GM21367 (cell line): ENCODE data around the gene KIF12.

Experiments used
- ATAC-seq: cut with Tn5 transposase; IDR thresholded peaks from one replicate; pipeline ENCODE4 v1.9.1; 2021; ENCODE audit not compliant: unreplicated experiment

Gene KIF12

DNA sequence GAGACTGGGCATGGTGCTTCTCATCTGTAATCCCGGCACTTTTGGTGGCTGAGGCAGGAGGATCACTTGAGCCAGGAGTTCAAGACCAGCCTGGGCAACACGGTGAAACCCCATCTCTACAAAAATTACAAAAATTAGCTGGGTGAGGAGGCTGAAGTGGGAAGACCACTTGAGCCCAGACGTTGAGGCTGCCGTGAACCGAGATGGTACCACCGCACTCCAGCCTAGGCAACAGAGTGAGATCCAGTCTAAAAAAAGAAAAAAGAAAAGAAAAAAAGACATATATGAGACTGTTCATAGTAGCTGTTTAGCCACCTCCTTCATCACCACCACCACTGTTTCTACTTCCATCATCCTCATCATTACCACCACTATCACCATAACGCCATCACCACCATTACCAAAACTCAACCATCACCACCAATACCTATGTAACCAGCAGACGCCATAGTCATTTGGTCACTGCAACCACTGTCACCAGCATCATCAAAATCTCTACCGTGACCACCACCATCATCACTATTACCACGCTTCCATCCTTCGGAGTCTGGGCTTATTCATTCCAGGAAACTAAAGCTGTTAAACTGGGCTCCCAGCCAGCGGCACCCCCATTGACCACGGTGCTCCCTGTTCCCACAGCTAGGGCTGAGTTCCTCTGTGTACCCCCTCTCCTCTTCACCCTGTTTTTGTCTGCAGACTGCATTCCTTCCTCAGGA is 8.4 kb upstream of the KIF12 start:
- ATAC-seq = no peak

DNA sequence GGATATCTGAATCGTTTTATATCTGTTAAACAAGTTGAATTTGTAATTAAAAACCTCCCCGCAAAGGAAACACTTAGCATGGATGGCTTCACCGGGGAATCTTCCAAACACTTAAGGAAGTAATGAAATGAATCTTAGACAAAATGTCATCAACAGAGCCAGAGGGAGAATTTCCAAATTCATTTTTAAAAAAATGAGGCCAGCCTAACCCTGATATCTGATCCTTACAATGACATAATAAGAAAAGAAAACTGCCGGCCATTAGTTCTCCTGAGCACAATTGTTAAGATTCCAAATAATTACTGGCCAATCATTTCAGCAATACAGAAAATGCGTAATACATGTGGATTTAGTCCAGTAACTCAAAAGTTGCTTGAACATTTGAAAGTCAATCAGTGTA is 6.1 kb upstream of the KIF12 start:
- ATAC-seq = no peak

DNA sequence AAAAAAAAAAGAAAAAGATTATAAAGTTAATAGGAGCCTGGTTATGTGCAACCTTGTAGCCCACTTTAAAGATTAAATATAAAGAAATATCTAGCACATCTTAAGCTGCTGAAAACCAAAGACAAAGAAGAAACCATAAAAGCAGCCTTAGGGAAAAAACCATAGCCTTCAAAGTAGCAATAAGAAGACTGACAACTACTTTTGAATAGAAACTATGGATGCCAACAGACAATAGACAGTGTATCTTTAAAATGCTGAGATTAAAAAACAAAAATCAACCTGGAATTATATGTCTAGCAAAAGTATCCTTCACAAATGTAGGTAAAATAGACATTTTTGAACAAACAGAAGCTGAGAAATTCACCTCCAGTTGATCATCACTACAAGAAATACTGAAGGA is 3.4 kb upstream of the KIF12 start:
- ATAC-seq = no peak

DNA sequence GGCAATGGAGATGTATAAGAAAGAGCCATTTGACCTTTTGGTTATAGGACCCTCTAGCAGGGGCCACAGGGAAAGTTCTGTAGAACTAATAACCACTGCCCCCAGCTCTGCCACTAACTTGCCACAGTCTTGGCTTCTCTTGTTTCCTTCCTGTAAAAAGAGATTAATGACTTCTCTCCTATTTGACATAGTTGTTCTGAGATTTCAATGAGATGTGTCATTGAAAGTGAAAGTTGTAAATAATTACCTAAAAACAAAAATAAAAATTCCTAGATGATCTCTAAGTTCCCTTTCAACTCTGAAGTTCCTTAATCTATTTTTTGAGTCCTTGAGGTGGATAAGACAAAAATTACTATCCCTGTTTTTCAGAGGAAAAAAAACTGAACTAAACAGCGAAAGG is 1.4 kb upstream of the KIF12 start:
- ATAC-seq = no peak

DNA sequence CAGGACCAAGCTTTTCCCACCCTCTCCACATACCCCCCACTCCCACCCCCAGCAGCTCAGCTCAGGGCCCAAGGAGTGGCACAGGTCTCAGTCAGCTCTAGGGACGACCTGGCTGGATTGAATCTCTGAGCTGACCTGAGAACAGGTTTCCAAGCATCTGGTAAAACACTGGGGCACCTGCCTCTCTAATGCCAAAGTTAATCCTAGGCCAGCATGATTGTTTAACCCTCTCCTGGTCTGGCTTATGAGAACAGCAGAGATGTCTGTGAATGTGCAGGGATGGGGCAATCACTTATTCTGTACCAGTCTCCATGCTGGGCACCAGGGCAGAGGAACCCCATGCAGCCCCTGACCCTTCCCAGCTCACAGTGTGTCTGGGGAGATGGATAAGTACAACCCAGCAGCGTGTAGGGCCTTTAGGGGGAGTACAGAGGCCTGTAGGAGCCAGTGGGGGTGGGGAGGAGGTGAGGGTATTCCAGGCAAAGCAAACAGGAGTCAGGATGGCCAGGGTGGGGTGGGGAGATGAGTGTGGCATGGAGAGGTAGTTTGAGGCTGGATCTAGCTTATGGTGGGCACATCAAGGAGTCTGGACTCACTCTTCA is 678 bp upstream of the KIF12 start:
- no peak for ATAC-seq

DNA sequence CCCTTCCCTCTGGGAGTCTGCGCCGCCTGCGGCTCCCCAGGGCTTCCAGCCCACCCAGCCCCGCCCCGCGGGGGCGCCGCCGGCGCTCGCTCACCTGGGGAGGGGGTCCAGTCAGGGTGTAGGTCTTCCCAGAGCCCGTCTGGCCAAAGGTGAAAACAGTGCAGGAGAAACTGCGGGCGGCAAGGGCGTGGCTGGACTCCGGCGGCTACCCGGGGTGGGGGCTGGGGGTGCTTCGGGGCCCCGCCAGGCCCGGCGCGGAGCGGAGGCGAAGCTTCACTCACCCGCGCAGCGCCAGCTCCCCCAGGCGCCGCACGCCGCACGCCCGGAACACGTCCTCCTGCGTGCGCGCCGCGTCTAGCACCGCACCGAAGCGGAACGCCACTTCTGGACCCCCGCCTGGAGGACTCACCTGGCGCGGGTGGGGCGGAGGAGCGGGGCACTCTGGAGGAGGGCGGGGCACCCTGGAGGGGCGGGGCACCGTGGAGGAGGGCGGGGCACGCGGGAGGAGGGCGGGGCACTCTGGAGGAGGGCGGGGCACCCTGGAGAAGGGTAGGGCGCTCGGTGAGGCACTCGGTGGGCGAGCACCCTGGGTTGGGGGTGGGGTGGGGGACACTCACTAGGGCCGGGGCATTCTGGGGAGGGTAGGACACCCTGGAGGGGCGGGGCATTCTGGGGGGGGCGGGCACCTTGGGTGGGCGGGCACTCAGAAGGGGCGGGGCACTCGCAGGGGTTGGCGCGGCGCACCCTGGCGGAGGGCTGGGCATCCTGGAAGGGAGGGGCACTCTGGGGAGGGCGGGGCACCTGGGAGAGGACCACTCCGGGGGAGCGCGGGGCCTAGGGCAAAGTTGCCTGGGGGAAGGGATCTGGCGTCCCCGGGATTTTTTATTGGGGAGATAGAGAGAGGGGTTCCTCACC is 814 bp downstream of the KIF12 start:
- ATAC-seq = no peak

DNA sequence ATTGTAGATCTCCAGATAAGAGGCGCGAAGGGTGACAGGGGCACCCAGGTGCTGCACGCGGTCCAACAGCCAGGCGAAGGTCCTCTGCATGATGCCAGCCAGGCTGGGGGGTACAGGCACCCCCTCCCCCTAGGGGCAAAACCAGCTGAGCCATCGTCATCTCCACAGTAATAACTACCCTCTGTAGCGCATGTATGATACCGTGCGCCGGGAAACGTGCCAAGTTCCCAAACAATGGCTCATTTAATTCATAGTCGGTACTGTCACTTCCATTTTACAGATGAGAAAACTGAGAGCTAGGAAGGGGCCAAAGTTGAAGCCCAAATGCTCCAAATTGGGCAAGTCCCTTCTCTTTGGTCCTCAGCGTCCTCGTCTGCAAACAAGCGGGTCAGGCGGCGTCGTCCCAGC is 1.5 kb downstream of the KIF12 start:
- ATAC-seq = no peak

DNA sequence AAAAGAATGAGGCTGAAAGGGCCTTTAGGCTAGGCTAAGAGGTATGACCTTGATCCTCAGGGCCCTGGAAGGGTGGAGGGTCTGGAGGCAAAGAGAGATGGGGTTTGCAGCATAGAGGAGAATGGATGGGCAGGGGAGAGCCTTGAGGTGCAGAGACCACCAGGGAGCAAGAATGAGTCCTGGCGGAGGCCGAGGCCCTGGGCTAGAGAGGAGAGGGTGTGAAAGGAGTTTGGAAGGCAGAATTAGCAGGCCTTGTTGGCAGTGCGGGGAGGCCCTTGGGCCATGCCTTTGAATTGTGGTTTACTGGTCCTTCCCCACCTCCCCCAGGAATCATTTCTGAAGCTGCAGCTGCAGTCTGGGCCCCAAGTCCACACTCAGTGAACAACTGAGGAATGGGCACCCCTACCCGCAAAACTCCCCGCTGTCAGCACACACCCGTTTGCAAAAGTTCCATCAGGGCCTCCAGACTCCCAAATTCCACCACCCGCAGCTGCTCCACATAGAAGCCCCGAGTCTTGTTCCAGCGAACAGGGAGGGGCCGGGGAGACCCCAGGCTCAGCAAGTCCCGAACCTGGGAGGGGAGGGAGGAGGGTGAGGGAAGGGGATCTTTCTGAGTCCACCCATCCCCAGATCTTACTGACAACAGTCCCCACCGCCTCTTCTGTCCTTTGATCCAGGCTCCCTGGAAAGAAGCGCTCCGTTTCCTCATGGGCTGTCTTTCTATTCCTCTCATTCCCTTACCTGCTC is 2.1 kb downstream of the KIF12 start:
- no peak for ATAC-seq

DNA sequence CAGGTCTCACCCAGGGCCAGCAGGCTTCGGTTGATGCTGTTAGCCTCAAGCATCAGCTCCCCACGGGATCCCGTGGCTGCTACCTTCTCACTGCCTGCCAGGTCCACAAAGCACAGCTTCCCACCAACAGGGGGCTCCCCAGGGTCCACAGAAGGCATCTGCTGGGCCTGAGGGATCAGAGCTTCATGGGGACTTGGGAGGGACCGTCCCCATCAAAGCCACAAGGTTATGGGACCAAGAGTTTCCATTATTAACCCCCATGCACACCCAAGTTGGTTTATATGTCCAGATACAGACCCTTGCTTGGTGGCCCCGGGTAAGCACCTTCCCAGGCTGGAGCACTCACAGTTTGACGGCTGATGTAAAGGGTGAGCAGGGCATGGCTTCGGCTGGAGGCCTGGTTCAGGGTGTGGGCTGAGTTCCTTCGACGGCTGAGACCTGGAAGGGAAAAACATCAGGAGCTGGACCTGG is 3.0 kb downstream of the KIF12 start:
- no peak for ATAC-seq

DNA sequence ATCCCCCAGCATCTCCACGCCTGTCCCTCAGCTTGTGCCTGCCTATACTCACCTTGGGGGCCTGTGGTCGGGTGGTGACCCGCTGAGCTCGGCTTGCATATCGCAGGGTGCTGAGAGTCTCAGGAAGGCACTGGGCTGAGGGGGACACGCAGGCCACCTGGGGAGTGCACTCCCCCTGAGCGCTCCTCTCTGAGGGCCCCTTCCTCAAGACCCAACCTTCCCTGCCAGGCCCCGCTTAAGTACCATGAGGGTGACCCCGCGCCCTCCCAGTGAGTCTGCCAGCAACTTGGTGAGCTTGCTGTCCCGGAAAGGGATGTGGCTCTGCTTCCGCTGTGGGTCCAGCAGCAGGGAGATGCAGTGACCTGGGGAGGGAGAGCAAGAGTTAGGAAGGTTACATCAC is 4.1 kb downstream of the KIF12 start:
- ATAC-seq = no peak

DNA sequence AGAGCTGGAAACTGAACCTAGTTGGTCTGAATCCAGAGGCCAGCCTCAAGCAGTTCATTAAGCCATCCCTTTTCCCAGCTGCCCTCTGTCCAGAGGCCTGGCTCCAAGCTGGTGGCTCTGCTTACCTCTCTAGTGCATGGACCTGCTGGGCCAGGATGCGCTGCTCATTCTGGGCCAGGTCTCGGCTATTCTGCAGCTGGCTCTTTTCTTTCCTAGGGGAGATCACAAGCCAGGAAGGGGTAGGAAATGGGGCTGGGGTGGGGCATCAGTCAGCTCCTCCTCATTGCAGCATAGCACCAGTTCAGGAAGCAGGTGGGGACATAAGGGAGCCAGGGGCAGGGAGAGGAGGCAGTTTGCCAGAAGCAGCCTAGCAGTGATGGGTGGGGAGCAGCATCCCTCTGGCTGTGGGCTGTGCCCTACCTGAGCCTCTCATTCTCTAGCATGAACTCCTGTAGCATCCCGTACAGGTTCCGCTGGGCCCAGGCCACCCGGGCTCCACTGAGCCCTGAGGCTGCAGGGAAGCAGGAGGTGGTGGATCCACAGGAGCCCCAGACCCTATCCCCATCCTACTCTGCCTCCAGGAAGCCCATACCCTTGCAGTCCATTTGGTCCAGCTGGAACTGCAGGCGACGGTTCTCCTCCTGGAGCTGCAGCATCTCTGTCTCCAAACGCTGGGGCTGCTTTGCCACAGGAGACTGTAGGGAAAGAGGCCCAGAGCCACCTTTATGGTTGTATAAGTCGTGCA is 5.2 kb downstream of the KIF12 start:
- no peak for ATAC-seq

DNA sequence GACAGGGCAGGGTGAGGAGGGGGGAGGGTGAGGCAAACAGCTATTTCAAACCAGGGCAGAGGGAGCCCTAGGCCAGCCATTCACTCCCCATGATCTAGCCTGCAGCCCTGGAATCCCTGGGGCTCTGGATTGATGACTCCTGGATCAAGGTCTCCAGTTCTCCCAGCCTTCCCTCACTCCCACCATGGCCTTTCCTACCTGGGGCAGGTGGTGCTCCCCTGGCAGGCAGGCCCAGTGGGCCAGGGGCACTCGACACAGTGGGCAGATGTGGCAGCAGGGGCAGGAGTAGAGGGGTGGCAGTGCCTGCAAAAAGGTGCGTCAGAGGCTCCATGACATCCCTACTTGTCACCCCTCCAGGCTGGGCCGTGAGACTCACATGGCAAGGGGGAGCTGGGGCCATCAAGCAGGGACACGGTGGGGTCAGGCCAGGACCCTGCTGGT is 6.0 kb downstream of the KIF12 start:
- no peak for ATAC-seq

DNA sequence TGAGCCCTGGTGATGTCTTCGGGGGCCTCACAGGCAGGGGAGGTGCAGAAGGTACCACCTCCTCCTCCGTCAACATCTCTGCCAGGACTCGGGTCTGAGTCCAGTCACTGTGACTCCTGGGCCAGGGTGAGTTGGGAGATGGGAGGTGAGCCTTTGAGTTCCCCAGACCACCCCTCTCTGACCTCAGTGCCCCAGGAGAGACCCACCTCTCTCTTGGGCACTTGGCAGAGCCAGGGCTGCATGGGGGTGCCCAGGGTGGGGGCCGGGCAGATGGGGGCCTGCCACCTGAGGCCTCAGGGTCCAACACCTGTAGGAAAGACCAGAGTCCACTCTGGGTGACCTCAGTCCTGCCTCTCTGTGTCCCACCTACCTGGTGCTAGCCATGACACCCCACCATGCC is 6.8 kb downstream of the KIF12 start:
- no peak for ATAC-seq

DNA sequence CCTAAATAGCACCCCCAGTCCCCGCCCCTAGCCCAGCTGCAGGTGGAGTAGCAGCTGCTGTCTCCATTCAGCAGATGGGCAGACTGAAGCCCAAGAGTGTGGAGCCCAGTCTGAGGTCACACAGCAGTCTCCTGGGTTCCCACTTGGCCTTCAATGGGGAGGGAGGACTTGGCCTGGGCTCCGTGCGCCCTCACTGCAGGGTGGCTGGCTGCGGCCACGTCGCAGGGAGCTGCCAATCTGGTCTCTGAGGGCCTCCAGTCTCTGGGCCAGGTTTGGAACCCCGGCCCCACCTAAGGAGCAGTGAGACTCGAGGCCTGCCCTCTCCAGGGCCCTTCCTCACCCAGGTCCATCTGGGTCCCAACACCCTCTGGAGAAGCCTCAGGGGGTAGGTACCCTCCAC is 7.4 kb downstream of the KIF12 start:
- no peak for ATAC-seq

DNA sequence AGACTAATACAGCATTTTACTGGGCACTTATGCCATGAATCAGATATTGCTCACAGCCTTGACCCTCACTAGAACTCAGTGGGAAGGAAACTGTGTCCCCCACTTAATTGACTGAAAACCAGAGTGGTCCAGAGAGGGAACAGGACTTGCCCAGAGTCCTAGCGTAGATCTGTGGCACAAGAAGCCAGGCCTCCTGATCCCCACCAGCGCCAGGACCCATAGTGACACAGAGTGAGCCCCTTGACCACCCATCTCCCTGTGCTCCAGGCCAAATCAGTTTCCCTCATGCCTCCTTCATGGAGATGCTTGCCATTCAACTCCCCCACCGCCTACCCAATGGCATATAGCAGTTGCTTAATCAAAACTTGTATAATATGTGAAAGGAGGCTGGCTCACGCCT is 8.3 kb downstream of the KIF12 start:
- no peak for ATAC-seq

DNA sequence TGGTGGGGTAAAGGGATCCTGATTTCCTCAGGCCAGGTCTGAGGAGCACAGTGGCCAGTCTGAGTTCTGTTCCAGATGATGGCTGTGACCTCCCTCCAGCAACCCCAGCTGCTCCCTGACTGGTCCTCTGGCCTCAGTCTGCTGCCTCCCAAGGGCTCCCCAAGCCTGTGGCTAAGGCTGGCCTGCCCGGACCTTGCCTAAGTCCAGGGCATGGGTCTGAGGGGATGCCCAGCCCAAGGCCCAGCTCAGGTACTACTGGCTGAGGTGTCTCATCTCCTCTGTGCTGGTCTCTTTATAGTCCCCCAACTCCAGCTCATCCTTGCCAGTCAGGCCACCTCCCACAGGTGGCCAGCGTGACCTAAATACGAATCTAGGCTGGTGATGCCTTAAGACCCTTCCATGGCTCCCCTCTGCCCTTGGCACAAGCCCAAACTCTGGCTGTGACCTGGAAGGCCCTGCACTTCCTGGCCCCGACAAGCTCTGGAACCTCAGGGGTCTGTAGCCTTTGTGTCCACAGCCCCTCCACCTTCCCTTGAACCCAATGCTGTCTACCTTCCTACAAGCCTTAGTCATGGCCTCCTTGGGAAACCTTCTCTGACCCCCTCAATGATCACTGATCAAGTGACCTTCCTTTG is 9.8 kb downstream of the KIF12 start:
- no peak for ATAC-seq

DNA sequence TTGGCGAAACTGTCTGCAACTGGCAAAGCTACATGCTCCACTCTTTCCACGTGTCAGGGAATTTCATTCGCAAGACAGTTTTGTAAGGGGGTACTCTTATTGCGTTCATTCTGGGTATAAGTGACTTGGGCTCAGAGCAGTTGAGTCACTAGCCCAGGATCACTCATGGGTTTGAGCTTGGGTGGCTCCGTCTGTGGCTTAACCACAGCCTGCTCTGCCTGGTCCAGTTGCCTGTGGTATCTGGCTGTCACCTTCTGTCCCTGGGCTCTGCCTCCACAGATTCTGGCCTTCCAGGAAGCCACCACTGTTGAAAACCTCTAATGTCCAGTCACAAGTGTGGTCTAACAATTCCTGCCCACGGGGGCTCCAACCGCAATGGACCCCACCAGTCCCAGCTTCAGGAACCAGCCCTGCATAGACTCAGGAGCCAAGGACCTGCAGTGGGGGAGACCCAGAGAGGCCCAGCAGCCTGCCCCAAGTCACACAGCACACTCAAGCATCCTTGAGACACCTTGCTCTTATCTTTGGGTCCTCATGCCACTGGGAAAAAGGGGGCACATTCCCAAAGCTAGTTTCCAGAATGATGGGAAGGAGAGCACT is 10.4 kb downstream of the KIF12 start:
- ATAC-seq = no peak

DNA sequence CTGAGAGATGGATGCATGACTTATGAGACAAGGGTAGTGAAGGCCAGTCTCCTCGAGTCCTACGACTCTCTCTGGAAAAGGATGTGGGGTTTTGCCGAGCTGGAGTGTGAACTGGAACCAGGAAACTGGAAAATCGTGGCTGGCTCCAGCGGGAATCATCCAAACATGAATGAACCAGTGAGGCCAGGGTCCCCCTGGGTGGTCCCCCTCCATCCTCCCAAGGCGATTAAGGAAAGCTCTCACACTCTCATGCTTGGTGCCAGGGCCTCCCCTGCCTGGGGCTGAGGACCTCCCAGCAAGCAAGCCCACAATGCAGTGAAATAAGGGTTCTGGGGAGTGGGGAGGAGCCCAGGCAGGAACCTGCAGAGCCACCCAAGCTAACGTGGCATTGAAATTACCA is 11.4 kb downstream of the KIF12 start:
- no peak for ATAC-seq

DNA sequence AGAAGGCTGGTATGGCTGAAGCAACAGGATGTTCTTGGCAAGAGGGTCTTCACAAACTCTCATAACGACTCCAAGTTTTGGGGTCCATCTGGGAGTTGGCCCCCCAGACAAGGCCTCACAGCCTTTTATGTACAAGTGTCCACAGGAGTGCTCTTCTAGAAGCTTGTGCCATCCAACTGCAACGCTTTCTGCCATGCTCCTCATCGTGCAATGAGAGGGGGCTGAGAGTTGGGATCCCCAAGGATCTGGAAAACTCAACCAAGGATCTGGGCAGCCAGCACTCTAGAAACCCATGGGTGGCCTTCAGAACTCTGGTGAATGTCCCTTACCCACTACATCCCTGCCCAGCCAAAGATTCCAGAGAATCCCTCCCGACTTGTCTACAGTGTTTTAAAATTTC is 12.5 kb downstream of the KIF12 start:
- ATAC-seq = no peak

DNA sequence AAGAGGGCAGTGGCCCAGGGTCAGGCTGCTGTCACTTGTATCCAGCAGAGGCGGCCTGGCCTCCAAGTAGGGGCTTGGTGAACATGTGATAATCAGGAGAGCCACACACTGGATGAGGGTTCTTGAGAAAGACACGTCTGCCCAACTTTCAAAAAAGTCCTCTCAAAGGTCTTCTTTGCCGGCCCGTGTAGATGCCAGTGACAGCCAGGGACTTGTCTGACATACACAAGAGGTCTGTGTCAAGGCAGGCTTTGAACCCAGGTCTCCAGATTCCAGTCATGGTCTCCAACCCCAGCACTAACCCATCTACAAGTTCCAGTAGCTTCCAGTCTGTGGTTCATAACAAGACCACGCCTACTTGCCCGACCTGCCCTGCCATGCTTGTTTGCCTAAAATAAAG is 13.1 kb downstream of the KIF12 start:
- ATAC-seq = no peak
